HG03442 (cell line): ENCODE results near the gene TLX2.
"Not testable (repeated sequence)": the region's sequence is repeated elsewhere in the genome, so short reads cannot be mapped to it uniquely, and the experiment has no call there.

ENCODE experiments used
- ATAC-seq: cut with Tn5 transposase; IDR thresholded peaks from one replicate; pipeline ENCODE4 v1.9.1; 2021; ENCODE audit warnings: mild to moderate bottlenecking, moderate library complexity; ENCODE audit not compliant: unreplicated experiment

The TLX2 gene

DNA sequence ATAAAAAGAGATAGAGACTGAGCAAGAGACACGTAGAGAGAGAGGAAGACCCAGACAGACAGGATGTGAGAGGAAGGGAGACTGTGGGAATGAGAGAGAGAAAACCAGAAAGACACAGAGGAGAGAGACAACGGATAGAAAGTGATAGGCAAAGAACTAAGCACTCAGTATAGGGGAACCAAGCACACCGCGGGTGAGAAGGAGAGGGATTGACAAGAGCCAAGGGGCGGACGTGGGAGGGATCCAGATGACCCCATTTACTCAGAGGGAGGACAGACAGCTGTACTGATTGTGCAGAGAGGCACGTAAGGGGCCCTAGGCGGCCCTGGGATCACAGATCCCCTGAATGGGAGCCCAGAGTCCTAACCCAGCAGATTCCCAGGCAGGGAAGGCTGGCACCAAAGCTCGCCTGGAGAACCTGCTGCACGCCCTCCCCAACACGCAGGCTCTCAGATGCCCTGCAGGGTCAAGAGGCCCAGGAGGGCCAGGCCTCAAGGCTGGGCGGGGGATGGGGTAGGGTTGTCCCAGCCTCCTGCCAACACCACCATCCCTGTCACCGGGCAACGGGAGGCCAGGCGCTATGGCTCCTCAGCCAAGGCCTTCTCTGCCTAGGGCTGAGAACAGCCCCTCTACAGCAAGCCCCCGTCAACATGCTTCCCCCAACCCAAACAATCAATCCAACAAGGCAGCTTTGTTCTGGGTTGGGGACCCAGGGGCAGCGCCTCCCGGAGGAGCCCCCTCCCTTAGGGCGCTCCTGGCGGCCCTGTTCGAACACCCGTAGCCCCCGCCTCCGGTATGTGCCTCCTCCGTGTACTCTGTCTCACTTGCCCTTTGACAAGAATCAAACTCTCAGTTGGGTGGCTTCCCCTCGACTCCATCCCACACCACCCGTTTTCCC is 38.9 kb downstream of the TLX2 start:
- peak; percentile 22 for ATAC-seq

DNA sequence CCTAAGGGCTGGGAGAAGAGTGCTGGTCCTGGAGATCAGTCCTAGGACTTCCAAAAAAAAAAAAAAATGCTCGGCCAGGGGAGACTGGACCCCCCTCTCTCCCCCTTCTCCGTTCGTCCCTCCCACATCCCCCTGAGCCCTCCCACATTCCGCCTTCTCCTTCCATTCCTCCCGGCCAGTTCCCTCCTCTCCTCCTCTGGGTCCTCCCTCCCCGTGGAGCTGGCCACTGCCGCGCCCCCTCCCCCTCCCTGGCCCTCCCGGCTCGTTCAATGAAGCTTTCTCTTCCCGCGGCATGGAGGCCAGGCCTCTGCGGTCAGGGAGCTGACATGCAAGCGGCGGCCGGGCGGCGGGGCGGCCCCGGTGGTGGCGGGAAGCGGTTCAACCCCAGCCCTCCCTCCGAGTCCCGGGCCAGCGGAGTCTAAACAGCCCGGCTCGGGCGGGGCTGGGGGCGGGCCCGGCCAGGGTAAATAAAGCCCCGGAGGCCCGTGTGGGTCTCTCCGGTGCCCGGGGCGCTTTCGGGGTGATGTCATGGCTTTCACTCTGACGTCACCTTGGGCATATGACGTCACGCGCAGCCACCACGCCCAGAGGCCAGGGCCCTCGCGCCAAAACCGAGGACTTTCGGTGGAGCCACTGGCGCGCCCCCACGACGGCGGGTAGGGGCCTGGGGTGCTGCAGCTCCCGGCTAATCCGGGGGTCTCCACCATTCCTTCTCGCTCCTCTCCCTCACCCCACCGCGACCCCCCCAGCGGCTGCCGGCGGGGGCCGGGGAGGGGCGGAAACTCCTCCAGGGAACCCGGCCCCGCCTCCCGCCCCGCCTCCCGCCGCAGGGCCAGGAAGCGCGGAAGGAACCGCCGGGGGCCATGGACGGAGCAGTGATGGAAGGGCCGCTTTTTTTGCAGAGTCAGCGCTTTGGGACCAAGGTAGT is 39.9 kb downstream of the TLX2 start, which contains the start of the genes DOK1 and LOXL3:
Gene DOK1, plus strand, starts transcription at position 829 of the 928 bp plus-strand sequence. Its CDS starts 35 bp downstream, at position 864.
Gene LOXL3, minus strand, starts transcription at position 51 of the 928 bp plus-strand sequence. CDS start 1,308 bp downstream, outside the sequence.
- peak; percentile 41 for ATAC-seq

DNA sequence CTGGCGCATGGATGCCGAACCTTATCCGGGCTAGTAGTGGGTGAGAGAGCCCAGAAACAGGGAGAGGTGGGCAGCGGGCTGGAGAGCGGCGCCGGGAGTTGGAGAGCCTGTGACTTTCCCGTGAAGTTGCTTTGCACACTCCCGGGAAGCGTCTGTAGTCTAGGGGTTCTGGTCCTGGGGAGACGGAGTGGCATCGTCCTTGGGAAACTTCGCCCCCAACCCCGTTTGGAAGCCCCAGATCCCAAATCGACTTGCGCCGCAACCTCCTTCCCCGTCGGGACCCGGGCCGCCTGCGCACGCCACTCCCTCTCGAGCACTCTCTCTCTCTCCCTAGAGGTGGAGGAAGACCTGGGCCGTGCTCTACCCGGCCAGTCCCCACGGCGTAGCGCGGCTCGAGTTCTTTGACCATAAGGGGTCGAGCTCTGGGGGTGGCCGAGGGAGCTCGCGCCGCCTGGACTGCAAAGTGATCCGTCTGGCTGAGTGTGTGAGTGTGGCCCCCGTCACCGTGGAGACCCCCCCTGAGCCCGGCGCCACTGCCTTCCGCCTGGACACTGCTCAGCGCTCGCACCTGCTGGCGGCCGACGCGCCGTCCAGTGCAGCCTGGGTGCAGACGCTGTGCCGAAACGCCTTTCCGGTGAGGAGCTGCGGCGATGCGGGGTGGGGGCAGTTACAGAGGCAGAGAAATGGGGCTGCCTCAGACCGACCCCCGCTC is 40.7 kb downstream of the TLX2 start:
- ATAC-seq = no peak

DNA sequence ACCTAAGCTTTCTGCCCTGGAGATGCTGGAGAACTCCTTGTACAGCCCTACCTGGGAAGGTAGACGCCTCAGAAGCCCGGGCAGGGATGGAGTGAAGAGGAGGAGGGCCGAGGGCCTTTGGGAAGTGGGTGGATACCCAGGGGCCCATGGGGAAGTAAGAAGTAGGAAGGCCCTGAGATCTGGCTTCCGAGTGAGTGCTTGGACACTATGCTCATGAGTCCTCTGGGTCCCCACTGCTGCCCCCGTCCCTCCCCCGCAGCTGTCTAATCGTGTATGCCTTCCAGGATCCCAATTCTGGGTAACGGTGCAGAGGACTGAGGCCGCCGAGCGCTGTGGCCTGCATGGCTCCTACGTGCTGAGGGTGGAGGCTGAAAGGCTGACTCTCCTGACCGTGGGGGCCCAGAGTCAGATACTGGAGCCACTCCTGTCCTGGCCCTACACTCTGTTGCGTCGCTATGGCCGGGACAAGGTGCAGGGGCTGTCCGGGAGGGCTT is 41.4 kb downstream of the TLX2 start:
- ATAC-seq = no peak

DNA sequence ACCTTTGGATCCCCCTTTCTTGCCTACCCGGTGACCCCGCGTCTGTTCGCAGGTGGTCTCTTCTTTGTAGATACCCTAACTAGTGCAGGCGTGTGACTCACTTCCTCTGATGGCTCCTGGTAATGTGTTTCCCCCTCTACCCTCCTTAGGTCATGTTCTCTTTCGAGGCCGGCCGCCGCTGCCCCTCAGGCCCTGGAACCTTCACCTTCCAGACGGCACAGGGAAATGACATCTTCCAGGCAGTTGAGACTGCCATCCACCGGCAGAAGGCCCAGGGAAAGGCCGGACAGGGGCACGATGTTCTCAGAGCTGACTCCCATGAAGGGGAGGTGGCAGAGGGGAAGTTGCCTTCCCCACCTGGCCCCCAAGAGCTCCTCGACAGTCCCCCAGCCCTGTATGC is 41.9 kb downstream of the TLX2 start:
- ATAC-seq = no peak

DNA sequence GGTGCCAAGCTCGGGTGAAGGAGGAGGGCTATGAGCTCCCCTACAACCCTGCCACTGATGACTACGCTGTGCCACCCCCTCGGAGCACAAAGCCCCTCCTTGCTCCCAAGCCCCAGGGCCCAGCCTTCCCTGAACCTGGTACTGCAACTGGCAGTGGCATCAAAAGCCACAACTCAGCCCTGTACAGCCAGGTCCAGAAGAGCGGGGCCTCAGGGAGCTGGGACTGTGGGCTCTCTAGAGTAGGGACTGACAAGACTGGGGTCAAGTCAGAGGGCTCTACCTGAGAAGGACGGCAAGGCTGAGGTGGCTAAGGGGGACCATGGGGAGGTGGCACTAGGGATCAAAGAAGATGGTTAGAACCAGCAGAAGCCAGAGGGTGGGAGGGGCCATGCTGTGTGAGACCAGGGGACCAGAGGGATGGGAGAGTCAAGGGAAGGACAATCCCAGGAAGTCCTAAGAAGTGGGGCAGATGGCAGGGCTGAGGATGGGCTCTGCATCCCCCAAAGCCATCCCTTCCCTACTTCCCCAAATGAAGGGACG is 42.7 kb downstream of the TLX2 start:
- no peak for ATAC-seq

DNA sequence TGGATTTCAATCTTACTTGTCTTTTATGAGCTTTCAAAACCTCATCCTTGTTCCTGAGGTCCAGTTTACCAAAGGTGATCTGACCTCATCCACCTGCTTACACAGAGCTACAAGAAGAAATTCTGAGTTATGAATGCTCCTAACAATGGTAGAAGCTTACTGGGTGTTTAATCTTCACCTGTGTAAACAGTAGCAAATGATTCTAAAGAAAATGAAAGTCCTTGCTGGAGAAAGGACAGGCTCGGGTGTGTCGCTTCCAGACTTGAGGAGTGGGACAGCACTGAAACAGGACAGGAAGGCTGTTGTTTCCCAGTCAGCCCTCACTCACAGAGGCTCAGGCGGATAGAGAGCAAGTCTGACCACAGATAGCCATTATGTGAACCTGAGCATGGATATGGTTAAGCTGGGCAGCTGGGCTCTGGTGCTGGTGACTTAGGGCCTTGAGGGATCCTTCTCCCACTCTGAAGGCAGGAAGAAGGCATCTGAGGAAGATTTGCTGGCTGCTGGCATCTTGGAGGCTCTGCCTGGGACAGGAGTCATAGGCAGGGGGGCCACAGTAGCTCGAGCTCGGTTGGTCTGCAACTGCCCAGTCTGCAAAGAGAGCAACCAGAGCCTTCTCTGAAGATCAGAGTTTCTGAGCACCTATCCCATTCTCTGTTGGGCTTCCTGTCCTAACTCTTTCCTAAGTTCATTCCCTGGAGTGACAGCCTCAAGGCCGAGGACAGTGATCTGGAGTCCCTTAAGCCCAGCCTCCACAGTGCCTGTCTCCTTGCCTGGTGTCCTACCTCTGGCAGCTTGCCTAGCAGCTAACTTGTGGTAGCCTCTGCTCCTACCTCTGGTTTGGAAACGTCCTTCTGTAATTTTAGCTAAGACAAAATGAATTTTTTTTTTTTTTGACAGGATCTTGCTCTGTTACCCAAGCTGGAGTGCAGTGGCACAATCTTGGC is 44.3 kb downstream of the TLX2 start:
- no peak for ATAC-seq

DNA sequence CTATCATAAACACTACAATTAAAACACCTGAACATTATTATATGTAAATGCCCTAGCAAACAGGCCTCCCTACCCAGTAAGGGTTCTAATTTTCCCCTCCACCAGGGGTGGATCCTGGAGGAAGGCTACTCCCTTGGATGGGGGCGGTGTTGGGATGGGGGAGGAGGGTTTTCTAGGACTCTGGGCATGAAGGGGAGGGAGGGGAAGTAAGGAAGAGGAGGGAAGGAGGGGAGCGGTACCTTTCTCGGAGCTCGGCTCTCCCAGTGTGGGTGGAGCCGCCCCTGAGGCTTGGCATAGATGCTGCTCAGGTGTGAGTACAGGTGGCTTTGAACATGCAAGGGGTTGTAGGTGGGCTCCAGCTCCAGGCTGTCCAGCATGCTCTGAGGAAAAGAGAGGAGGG is 45.7 kb downstream of the TLX2 start:
- no peak for ATAC-seq

DNA sequence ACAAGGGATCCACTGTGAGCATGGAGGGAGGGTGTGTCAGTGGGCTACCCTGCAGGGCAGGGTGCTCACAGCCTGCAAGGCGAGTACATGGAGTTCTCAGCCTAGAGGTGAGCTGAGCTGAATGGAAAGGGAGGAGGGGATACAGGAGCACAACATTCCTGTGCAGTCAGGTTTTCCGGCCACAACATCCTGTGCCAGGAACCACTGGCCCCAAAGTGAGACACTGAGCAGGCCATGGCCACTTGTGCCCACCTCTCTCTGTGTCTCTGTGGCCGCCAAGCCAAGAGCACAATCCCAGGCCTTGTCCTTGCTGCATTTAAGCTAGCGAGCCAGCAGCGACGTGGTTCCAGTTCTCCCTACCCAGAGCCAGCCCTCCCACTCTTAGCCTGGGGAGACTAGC is 46.3 kb downstream of the TLX2 start:
- ATAC-seq = no peak

DNA sequence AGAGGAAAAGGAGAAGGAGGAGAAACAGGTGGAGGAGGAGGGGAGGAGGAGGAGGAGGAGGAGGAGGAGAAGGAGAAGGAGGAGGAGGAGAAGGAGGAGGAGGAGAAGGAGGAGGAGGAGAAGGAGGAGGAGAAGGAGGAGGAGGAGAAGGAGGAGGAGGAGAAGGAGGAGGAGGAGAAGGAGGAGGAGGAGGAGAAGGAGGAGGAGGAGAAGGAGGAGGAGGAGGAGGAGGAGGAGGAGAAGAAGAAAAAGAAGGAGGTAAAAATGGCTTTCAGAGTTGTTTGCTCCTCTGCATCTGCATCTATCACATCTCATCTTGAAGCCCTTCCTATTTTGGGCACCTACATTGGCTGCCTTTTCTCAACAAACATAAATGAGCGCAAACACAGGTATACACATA is 46.8 kb downstream of the TLX2 start:
- ATAC-seq = not testable (repeated sequence)

DNA sequence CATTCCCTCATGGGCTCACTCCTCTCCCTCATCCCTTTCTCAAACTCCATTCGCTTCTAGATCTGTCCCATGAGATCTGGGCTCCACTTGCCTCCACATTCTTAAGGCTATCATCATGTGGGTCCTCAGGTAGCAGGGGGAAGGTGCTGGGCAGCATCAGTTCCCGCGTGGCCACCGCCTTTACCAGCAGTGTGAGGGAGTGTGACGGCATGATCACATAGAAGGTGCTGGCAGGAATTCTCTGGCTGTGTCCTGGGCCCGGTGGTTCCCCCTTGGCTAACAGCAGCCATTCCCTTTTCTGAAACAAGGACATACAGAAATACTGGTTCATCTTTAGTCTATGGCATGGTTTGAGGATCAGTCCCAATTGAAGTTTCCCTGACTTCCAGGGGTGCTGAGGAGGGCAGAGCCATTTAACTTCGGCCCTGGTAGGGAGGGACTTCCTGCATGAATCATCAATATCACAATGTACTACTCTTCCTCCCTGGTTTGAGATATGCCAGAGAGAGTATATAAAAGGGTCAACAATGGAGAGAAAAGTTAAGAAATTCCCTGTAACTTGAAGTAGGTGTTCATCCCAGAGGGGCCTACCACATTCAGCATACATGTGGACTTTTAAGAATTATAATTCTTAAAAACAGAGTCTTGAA is 48.0 kb downstream of the TLX2 start:
- ATAC-seq = no peak

DNA sequence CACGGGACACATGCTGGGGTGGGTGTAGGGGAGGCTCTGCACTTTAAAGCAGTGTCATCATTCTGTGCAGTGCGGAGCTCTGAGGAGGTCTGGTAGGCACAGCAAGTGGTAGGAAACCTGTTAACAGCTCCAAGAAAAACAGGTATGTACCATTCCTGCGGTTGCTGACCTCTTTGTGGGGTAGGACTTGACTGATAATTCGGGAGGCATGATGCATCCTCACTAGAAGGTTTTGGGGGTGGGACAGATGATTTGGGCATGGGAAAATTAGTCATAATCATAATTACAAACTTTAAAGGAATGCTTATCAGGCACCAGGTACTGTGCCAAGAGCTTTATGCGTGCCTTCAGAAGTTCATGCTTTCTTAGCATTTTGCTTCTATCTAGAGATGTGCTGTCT is 50.0 kb downstream of the TLX2 start:
- no peak for ATAC-seq

DNA sequence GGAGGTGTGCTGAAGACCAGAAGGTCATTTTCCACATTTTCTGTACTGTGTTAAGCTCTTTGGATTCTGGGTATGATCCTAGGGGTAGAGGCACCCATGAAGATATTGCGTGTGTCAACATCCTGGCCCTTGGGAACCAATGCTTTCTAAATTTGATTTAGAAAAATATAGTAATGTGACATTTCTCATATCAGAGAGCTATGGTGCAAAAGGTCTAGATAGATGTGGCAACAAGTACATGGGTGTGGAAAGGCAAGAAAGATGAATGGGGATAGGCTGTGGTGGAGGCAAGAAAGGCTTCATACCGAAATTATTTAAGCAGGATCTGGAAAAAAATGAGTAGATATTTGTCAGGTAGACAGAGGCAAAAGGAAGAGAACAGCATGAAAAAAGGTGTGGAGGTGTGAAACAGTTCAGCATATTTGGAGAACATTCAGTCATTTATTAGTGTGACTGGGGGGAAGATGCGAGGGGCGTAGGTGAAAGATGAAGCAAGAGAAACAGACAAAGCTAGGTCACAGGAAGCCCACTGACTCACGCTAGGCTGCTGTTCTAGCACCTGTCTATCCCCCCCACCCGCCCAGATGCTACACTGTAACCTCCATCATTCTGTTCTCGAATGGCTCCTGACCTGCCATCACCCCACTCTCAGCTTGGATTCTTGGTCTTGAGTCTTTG is 52.0 kb downstream of the TLX2 start:
- no peak for ATAC-seq

DNA sequence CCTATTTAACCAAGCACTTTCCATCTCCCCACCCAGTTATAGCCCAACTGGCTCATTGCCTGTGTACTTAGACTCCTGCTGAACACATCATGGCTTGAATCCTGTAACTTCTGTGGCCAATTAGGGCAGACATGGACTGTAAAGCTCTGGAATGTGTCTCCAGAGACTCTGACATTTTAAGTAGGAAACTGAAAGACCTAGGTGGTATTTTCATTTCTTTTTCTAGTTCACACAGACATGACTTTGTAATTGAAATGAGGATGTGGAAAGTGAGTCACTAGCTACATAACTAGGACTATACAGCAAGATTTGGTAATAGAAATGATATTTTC is 52.5 kb downstream of the TLX2 start:
- ATAC-seq = no peak
